KOPT-K1 (cell line): ENCODE data around the gene DNAJC6.
"Not testable (repeated sequence)": the region's sequence is repeated elsewhere in the genome, so short reads cannot be mapped to it uniquely, and the experiment has no call there.

Experiments
- H3K27ac ChIP-seq: fragments of 200-600 bp; sonication (generic); 2 replicates; pipeline ENCODE4 v1.5.1; 2016; ENCODE audit warnings: antibody characterized with exemption, mild to moderate bottlenecking, low read depth, low read length; ENCODE audit not compliant: poor library complexity, severe bottlenecking
- H3K36me3 ChIP-seq: fragments of 200-600 bp; sonication (generic); 2 replicates; pipeline ENCODE4 v1.5.1; 2017; ENCODE audit warnings: antibody characterized with exemption, mild to moderate bottlenecking, low read length, moderate library complexity; ENCODE audit not compliant: insufficient read depth
- H3K9me3 ChIP-seq: fragments of 200-600 bp; sonication (generic); 2 replicates; pipeline ENCODE4 v1.5.1; 2017; ENCODE audit warnings: antibody characterized with exemption, low read length, mild to moderate bottlenecking; ENCODE audit not compliant: insufficient read depth, poor library complexity, severe bottlenecking

DNAJC6 gene

GRCh38 chr1:65278376-65279069, 30.8 kb upstream of the DNAJC6 start:
- no peak overlapping the region for H3K27ac ChIP-seq
- no peaks in the 10 kb centered on the region for H3K9me3 ChIP-seq
- H3K36me3 ChIP-seq = no peaks in the 10 kb centered on the region

GRCh38 chr1:65279070-65279779, 30.1 kb upstream of the DNAJC6 start:
- H3K27ac ChIP-seq = no peak overlapping the region
- no peaks in the 10 kb centered on the region for H3K36me3 ChIP-seq
- H3K9me3 ChIP-seq = no peaks in the 10 kb centered on the region

GRCh38 chr1:65281846-65282245, 27.5 kb upstream of the DNAJC6 start:
- Histone ChIP-seq H3K27ac (no peak overlapping the region), H3K9me3 (no peaks in the 10 kb centered on the region), H3K36me3 (no peaks in the 10 kb centered on the region)

GRCh38 chr1:65284229-65284628, 25.1 kb upstream of the DNAJC6 start:
- H3K27ac ChIP-seq = no peak overlapping the region
- H3K36me3 ChIP-seq = no peaks in the 10 kb centered on the region
- no peaks in the 10 kb centered on the region for H3K9me3 ChIP-seq

- no peaks in the 10 kb centered on the region for H3K9me3 ChIP-seq
- no peaks in the 10 kb centered on the region for H3K36me3 ChIP-seq
- no peak overlapping the region for H3K27ac ChIP-seq
Observed at GRCh38 chr1:65289449-65289848, 19.9 kb upstream of the DNAJC6 start.

GRCh38 chr1:65291818-65292217, 17.5 kb upstream of the DNAJC6 start:
- H3K27ac ChIP-seq, H3K9me3 ChIP-seq, H3K36me3 ChIP-seq: not testable (repeated sequence)

- Histone ChIP-seq H3K36me3 (no peaks in the 10 kb centered on the region), H3K27ac (no peak overlapping the region), H3K9me3 (no peaks in the 10 kb centered on the region)
Observed at GRCh38 chr1:65292861-65293593, 16.3 kb upstream of the DNAJC6 start.

- H3K9me3 ChIP-seq = no peaks in the 10 kb centered on the region
- no peaks in the 10 kb centered on the region for H3K36me3 ChIP-seq
- H3K27ac ChIP-seq = no peak overlapping the region
Observed at GRCh38 chr1:65297706-65298105, 11.6 kb upstream of the DNAJC6 start.

- H3K36me3 ChIP-seq = no peaks in the 10 kb centered on the region
- no peaks in the 10 kb centered on the region for H3K9me3 ChIP-seq
- H3K27ac ChIP-seq = no peak overlapping the region
Observed at GRCh38 chr1:65299328-65299727, 10.0 kb upstream of the DNAJC6 start.

GRCh38 chr1:65308781-65309303, 501 bp upstream of the DNAJC6 start:
- H3K36me3 ChIP-seq = no peaks in the 10 kb centered on the region

GRCh38 chr1:65310078-65310587, 790 bp downstream of the DNAJC6 start:
- Histone ChIP-seq H3K27ac (no peak overlapping the region), H3K9me3 (no peaks in the 10 kb centered on the region), H3K36me3 (no peaks in the 10 kb centered on the region)

More at GRCh38 chr1:65308781-65309303, 501 bp upstream of the DNAJC6 start:
- Histone ChIP-seq H3K9me3 (no peaks in the 10 kb centered on the region), H3K27ac (no peak overlapping the region)

GRCh38 chr1:65311760-65312159, 2.4 kb downstream of the DNAJC6 start:
- H3K36me3 ChIP-seq = no peaks in the 10 kb centered on the region
- no peaks in the 10 kb centered on the region for H3K9me3 ChIP-seq
- no peak overlapping the region for H3K27ac ChIP-seq

GRCh38 chr1:65316233-65316632, 6.9 kb downstream of the DNAJC6 start:
- Histone ChIP-seq H3K36me3 (no peaks in the 10 kb centered on the region), H3K9me3 (no peaks in the 10 kb centered on the region), H3K27ac (no peak overlapping the region)

GRCh38 chr1:65317866-65318653, 8.7 kb downstream of the DNAJC6 start:
- no peaks in the 10 kb centered on the region for H3K36me3 ChIP-seq
- H3K9me3 ChIP-seq = no peaks in the 10 kb centered on the region
- no peak overlapping the region for H3K27ac ChIP-seq
